GM12875 (cell line): ENCODE results near the gene KLRG1.
A peak's percentile ranks its signal among the peaks of the same experiment; 100 is the strongest.

Source experiments
- H3K4me3 ChIP-seq: one replicate; pipeline ENCODE4 v1.5.1; 2011; ENCODE audit warnings: low read depth, low read length, control low read depth
- TF ChIP-seq, protein P1 (sequence below): IDR thresholded peaks from 2 replicates; pipeline ENCODE4 v1.5.1; 2011; ENCODE audit warnings: low read depth, mild to moderate bottlenecking, control low read depth, inconsistent platforms, low read length, moderate library complexity, borderline replicate concordance; ENCODE audit not compliant: insufficient read depth

The KLRG1 gene

DNA sequence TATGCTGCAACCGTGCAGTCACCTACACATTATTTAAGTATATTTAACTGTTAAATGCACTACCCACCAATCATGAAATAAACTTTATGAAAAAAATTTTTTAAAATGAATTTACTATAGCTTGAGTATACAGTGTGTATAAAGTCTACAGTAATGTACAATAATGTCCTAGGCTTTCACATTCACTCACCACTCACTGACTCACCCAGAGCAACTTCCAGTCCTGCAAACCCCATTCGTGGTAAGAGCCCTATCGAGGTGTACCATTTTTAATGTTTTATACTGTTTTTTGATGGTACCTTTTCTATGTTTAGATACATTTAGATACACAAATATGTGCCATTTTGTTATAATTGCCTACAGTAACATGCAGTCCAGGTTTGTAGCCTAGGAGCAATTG lies 48.1 kb downstream of the KLRG1 start:
- TF ChIP-seq, protein P1, sequence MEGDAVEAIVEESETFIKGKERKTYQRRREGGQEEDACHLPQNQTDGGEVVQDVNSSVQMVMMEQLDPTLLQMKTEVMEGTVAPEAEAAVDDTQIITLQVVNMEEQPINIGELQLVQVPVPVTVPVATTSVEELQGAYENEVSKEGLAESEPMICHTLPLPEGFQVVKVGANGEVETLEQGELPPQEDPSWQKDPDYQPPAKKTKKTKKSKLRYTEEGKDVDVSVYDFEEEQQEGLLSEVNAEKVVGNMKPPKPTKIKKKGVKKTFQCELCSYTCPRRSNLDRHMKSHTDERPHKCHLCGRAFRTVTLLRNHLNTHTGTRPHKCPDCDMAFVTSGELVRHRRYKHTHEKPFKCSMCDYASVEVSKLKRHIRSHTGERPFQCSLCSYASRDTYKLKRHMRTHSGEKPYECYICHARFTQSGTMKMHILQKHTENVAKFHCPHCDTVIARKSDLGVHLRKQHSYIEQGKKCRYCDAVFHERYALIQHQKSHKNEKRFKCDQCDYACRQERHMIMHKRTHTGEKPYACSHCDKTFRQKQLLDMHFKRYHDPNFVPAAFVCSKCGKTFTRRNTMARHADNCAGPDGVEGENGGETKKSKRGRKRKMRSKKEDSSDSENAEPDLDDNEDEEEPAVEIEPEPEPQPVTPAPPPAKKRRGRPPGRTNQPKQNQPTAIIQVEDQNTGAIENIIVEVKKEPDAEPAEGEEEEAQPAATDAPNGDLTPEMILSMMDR = no peak
- no peak overlapping the region for H3K4me3 ChIP-seq

- TF ChIP-seq, protein P1 = peak; percentile 47; the same call in 1 of the 2 replicates
Measured at GRCh38 chr12:9039397-9039977, 50.1 kb downstream of the KLRG1 start.

GRCh38 chr12:9040484-9041186 lies 51.3 kb downstream of the KLRG1 start:
- TF ChIP-seq, protein P1 = no peak
- H3K4me3 ChIP-seq = no peak overlapping the region

More at GRCh38 chr12:9039397-9039977, 50.1 kb downstream of the KLRG1 start:
- no peak overlapping the region for H3K4me3 ChIP-seq

DNA sequence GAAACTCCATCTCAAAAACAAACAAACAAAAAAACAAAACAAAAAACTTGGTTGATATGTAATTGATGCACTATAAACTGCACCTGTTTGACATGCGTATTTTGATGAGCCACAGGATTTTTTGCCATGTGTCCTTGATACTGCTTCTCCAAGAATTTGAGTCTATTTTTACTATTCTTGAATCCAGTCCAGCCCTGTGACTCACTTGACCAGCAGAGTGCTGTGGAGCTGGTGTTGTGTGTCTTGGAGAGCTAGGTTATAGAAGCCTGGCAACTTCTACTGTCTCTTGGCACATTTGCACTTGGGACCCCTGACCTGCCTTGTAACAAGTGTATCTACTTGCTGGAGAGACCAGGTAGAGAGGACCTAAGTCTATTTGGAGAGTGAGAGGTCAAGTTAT lies 52.0 kb downstream of the KLRG1 start:
- TF ChIP-seq, protein P1 = no peak
- H3K4me3 ChIP-seq = no peak overlapping the region

DNA sequence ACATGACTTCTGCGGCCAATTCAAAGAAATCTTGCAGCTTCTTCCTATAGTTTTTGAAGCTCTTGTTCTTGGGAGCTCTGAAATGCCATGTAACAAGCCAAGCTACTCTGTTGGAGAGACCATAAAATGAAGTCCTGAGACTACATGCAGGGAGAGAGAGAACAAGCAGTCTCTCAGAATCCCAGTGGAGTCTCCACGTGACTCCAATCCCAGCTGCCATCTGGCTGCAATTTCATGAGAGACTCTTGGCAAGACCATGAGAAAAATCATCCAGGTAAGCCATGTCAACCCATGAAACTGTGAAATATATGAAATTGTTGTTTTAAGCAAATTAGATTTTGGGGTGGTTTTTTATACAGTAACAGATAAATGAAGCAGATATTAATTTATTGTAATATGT lies 54.4 kb downstream of the KLRG1 start:
- no peak overlapping the region for H3K4me3 ChIP-seq
- TF ChIP-seq, protein P1 = no peak

GRCh38 chr12:9047105-9047504 lies 57.8 kb downstream of the KLRG1 start:
- H3K4me3 ChIP-seq = no peak overlapping the region
- TF ChIP-seq, protein P1 = no peak

GRCh38 chr12:9048930-9049329 lies 59.6 kb downstream of the KLRG1 start:
- H3K4me3 ChIP-seq = no peak overlapping the region
- TF ChIP-seq, protein P1 = no peak
